NCI-H69 (cell line): ENCODE results near the gene BABAM2.
"Not testable (repeated sequence)": the region's sequence is repeated elsewhere in the genome, so short reads cannot be mapped to it uniquely, and the experiment has no call there.

ENCODE experiments used
- DNase-seq: peaks from one replicate; lab custom pipeline; 2025; lab: John Stamatoyannopoulos, UW

Gene BABAM2

GRCh38 chr2:27890146-27890923, at the start of gene BABAM2, which contains the start of gene RBKS:
TSS of gene BABAM2 (plus strand) at chr2:27890729. CDS start at chr2:27894557, 3,828 bp downstream.
TSS of gene RBKS (minus strand) at chr2:27890387. CDS start at chr2:27890345, 42 bp downstream.
- peak; percentile 90 for DNase-seq

DNA sequence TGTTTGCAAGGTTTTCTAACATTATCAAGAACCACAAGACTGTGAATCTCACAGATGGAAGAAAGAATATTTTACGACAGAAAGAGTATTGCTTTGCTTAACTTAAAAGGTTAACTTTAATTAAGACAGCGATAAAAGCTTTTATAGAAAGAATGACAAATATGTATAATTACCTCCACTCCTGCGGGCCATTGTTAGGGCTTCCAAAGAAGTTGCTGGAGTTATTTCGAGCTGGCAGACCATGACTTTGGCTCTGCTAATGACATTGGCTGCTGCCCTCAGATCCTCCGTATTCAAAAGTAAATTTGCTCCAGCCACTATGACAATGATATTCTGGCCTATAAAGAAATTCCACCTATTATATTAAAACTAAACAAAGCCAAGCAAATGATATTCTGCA, 47.6 kb upstream of the BABAM2 start:
- no peak for DNase-seq

DNA sequence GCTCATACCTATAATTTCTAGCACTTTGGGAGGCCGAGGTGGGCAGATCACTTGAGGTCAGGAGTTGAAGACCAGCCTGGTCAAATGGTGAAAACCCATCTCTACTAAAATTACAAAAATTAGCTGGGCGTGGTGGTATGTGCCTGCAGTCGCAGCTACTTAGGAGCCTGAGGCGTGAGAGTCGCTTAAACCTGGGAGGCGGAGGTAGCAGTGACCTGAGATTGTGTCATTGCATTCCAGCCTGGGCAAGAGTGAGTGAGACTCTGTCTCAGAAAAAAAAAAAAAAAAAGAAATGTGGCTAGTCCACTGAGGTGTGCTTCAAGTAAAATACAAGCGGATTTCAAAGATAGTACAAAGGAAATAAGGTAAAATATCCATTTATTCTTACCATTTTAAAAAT, 46.5 kb upstream of the BABAM2 start:
- no peak for DNase-seq

DNA sequence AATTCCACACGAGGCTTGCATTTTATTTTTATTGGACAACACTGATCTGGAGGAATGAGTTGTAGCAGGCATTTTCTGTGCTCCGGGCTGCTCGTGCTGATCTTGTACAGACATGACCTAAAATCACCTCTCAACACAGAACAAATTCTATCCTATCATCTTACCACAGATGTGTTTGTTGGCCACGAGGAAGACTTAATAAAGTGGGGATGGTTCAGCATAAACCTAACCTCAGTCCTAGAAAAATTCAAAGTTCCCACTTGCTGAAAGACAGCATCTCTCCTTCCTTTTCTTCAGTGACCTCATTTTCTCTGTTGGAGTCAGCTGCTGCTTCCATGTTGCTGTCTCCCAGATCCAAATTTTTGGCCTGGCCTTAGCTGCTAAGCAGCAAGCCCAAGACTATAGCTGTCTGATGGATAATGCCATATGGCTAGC, 45.7 kb upstream of the BABAM2 start:
- no peak for DNase-seq

GRCh38 chr2:27847333-27847732, 43.2 kb upstream of the BABAM2 start:
- no peak for DNase-seq

GRCh38 chr2:27849558-27850205, 40.8 kb upstream of the BABAM2 start:
- DNase-seq, result no peak

DNA sequence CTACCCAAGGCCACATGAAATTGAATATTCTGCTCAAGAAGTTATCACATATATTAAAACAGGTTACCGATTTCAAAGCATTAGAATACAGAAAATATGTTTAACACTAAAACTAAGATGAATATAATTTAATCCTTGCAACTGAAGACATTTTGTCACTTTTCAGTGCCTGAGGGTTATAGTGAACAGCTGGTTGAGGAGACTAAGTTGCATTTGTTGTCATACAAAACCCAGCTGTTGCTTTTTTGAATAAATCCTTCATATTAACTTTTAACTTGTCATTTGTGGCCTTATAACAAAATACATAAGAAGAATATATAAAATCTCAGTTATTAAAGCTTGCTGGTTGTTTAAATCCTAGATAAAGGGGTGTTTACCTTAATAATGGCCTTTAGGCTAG, 37.8 kb upstream of the BABAM2 start:
- DNase-seq, result no peak

- DNase-seq, result no peak
These were observed 36.2 kb upstream of the BABAM2 start for GRCh38 chr2:27854229-27854862.

DNA sequence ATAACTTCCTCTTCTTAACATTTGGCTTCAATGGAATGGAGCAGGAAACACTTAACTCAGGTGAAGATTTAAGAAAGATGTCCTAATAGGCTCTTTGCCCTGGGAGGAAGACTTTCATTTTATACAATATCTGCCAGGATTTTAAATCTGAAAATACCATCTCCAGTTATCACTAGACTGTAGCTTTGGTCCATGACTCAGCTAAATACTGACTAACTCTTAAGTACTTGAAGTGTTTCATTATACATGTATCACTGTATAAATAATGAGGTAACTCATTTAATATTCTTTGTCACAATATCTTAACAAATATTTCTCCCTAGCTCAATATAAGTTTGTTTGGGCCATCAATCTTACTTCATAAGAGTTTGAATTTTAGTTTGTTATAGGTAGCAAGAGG, 35.1 kb upstream of the BABAM2 start:
- DNase-seq, result no peak

DNA sequence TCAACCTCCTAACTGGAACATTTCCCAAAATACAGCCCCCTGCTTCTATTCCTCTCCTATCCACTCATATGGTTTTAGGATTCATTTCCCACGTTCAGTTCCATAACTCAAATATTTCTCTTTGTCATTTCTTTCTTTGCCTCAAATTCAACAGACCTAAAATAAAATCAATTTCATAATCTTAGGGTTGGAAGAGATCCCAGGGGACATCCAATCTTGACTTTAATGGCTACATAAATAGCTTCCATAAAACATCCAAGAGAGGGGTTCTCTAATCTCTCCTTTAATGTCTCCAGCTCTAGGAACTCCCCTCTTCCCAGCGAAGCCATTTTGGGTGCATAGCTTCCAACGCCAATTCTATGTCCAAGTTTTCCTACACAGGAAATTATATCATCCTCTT, 34.1 kb upstream of the BABAM2 start:
- peak; percentile 21 for DNase-seq

DNA sequence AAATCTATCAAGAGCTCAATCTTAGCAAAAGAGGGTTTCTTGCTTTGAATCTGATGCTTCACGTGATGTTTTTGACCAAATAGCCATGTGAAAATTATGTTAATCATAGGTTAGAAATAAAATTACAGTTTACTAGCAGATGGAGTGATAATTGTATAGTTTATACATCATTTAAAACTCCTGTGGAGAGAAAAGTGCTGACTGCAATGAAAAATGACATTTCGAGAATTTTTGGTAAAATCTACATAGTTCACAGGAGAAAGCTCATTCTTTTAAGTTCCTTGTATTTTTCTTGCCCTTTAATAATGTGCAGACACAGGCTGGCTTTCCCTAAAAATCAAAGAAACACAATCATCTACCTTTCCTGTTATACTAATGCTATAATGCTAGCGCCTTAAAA, 33.6 kb upstream of the BABAM2 start:
- no peak for DNase-seq

DNA sequence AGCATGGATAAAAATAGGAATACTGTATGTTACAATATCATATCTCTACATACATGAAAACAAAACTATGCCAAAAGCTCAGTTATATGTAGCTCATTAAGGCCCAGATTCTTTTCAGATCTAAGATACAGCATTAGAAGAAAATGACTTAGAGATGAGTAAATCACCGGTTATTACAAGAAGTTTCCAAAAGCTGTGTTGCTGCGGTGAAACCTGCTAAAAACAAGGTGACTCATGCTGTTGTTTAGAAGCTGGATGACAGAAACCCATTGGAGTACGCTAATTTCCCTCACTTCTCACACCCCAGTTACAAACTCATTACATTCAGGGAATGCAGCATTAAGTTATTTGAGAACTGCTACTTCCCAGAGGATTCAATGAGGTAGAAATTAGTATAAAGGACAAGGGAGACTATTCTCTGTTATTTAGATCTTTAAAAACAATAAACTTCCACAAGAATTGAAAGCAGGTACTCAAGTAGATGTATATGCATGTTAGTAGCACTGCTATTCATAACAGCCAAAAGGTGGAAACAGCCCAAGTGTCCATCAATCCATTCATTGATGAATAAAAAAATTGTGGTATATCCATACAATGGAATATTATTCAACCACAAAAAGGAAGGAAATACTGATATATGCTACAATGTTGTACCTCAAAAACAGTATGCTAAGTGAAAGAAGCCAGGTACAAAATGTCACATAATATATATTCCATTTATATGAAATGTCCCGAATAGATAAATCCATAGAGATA, 32.9 kb upstream of the BABAM2 start:
- no peak for DNase-seq

DNA sequence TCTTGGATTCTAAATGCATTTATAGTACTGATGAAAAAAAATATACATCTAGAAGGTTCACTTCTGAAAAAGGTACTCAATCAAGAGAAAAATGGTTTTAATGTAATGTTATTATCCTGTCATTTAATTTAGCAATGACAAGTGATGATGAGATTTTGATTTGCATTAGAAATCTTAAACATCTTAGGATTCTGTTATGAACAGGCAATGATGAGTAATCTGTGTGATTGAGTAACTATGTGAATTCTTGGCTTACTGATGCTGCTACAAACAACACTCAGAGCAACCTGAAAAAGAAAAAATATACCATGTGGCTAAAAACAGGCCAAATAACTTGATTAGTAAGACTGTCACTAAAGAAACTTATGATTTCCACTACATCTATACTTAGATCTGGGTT, 30.4 kb upstream of the BABAM2 start:
- no peak for DNase-seq

DNA sequence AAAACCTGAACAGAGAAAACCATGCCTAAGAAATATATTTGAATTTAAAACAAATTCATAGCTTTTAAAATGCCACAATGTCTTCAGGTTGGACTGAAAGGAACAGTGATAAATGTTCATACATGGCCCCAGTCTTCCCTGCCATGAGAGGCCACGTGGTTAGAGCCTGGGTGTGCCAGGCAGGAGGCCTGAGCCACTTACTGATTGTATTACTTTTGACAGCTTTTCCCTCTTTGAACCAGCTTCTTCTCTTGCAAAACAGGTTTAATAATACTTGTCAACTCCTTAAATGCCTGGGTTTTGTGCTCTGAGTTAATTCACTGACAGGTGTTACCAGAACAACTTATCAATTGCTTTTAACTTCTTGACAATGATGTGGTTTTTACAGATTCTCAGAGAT, 27.4 kb upstream of the BABAM2 start:
- DNase-seq, result peak; percentile 1

DNA sequence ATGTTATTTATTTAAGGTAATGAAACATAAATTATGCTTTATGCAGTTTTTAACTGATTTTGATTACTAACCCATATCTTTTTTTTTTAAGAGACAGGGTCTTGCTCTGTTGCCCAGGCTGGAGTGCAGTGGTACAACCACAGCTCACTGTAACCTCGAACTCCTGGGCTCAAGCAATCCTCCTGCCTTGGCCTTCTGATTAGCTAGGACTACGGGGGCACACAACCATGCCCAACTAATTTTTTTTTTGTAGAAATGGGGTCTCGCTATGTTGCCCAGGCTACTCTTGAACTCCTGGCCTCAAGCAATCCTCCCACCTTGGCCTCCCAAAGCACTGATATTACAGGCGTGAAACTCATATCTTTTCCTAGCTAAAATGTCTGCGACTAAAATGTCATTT, 26.6 kb upstream of the BABAM2 start:
- DNase-seq, result not testable (repeated sequence)

DNA sequence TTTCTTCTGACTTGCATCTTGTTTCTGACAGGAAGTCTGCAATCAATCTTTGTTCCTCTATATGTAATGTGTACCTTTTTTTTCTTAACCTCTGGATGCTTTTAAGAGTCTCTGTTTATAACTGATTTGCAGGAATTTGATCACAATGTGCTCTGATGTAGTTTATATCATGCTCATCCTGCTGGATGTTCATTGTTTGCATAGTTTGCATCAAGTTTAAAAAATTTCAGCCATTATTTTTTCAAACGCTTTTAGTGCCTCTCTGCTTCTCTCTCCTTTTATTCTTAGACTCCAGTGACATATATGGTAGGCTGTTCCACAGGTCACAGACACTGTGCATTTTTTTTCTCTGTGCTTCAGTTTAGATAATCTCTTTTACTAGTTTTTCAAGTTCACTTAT, 24.3 kb upstream of the BABAM2 start:
- DNase-seq, result no peak

GRCh38 chr2:27869763-27870162, 20.8 kb upstream of the BABAM2 start:
- DNase-seq, result no peak

- DNase-seq, result no peak
These were observed 19.8 kb upstream of the BABAM2 start for GRCh38 chr2:27870724-27871123.

- no peak for DNase-seq
These were observed 18.7 kb upstream of the BABAM2 start for GRCh38 chr2:27871802-27872201.

DNA sequence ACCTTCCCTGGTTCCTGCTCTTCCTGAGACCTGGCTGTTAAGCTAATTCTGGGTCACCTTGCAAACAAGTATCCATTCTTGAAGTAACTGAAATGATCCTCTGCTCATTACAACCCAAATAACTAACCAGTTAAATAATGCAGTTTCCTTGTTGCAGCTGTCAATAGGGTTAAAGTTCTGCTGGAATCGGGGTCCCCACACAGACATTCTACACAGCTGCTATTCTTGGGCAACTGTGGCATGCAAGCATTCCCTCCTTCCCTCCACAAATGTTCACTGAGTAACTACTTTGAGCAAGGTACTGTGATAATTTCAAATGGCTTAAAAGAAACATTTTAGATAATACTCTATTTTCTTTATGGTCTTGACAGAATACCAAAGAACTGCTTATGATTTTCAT, 17.4 kb upstream of the BABAM2 start:
- DNase-seq, result no peak

- no peak for DNase-seq
These were observed 15.2 kb upstream of the BABAM2 start for GRCh38 chr2:27875089-27875881.

GRCh38 chr2:27878825-27879224, 11.7 kb upstream of the BABAM2 start:
- DNase-seq, result no peak
